Muscle layer of duodenum (tissue), 2 donors: Measurements from ENCODE around the gene STXBP4.

Experiments
- H3K27ac ChIP-seq: one replicate; pipeline ENCODE4 v1.7.0; 2013; ENCODE audit warnings: mild to moderate bottlenecking, low read length
- H3K27me3 ChIP-seq: one replicate; pipeline ENCODE4 v1.7.0; 2013; ENCODE audit warnings: low read depth, mild to moderate bottlenecking, control low read depth, low read length
- H3K36me3 ChIP-seq, 2 donors: one replicate each; pipeline ENCODE4 v1.7.0; 2013; ENCODE audit warnings: low read length in 2 of 2, control low read depth in 1 of 2, mild to moderate bottlenecking in 1 of 2; ENCODE audit not compliant: insufficient read depth in 2 of 2, control insufficient read depth in 1 of 2
- H3K4me1 ChIP-seq, 2 donors: one replicate each; pipeline ENCODE4 v1.7.0; 2013; ENCODE audit warnings: low read length in 2 of 2, mild to moderate bottlenecking in 2 of 2, control low read depth in 1 of 2, moderate library complexity in 1 of 2; ENCODE audit not compliant: insufficient read depth in 2 of 2, control insufficient read depth in 1 of 2
- H3K4me3 ChIP-seq, 2 donors: one replicate each; pipeline ENCODE4 v1.7.0; 2013; ENCODE audit warnings: low read length in 2 of 2, low read depth in 1 of 2, mild to moderate bottlenecking in 1 of 2
- H3K9me3 ChIP-seq, 2 donors: one replicate each; pipeline ENCODE4 v1.7.0; 2013; ENCODE audit warnings: low read length in 2 of 2, control low read depth in 1 of 2, mild to moderate bottlenecking in 1 of 2; ENCODE audit not compliant: control insufficient read depth in 1 of 2
- donor health status: healthy.

The STXBP4 gene

DNA sequence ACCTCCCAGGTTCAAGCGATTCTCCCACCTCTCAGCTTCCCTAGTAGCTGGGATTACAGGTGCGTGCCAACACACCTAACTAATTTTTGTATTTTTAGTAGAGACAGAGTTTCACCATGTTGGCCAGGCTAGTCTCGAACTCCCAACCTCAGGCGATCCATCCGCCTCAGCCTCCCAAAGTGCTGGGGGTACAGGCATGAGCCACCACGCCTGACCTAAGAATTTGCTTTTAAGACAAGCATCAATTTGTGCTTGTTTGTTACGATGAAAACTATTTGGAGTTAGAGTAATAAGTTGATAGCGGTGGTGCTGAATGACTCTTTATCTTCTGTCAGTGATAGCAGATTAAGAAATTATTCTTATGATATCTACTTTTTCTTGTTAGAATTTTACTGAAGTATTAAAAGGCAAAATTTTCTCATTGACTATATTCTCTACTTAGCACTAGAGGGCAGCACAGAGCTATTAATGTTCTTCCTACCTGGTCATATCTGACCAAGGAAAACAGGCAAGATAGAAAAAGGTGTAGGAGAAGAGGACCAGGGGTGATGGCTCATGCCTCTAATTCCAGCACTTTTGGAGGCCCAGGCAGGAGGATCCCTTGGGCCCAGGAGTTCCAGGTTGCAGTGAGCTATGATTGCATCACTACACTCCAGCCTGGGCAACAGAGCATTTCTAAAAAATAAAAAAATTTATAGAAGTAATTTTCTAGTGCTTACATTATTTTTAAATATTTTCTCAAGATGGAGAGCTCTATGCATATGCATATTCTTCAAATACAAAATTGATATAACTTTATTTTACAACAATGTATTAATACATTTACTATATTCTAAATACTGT is 24.5 kb downstream of the STXBP4 start:
- Histone ChIP-seq H3K27ac (no peak overlapping the region), H3K9me3 (no peaks in the 10 kb centered on the region), H3K4me3 (no peak overlapping the region), H3K27me3 (no peaks in the 10 kb centered on the region), H3K4me1 (no peaks in the 10 kb centered on the region), H3K36me3 (peaks cover 0 to 9% of the 10 kb centered on the region in 2 donors)

DNA sequence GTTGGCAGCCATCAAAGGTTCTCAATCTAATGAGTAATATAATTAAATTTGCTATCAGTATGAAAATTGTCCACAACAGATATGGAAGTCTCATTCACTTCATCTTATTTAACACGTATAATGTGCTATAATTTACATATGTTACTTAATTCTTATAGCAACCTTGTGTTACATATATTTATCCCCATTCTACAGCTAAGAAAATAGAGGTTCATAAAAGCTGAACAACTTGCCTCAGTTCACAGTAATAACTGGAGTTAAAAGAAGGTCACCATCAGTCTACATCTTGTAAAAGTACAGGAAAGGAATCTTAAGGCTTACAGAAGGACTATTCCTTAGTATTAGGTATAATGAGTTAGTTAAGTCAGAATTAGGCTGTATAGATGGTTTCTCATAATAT is 27.9 kb downstream of the STXBP4 start:
- H3K27me3 ChIP-seq: no peaks in the 10 kb centered on the region
- H3K4me3 ChIP-seq: no peak overlapping the region
- no peaks in the 10 kb centered on the region for H3K4me1 ChIP-seq
- H3K36me3 ChIP-seq: peaks cover 0 to 18% of the 10 kb centered on the region in 2 donors
- H3K9me3 ChIP-seq: no peaks in the 10 kb centered on the region
- H3K27ac ChIP-seq: no peak overlapping the region

- H3K4me1 ChIP-seq: no peaks in the 10 kb centered on the region
- H3K36me3 ChIP-seq: peaks cover 0 to 8% of the 10 kb centered on the region in 2 donors
- no peak overlapping the region for H3K27ac ChIP-seq
- no peaks in the 10 kb centered on the region for H3K9me3 ChIP-seq
- no peak overlapping the region for H3K4me3 ChIP-seq
- H3K27me3 ChIP-seq: no peaks in the 10 kb centered on the region
Observed at GRCh38 chr17:55002458-55002857, 33.9 kb downstream of the STXBP4 start.

- Histone ChIP-seq H3K4me3 (no peak overlapping the region), H3K27ac (no peak overlapping the region), H3K4me1 (no peaks in the 10 kb centered on the region), H3K36me3 (peaks cover 6 to 18% of the 10 kb centered on the region in 2 donors), H3K9me3 (no peaks in the 10 kb centered on the region), H3K27me3 (no peaks in the 10 kb centered on the region)
Observed at GRCh38 chr17:55004484-55004883, 35.9 kb downstream of the STXBP4 start.

DNA sequence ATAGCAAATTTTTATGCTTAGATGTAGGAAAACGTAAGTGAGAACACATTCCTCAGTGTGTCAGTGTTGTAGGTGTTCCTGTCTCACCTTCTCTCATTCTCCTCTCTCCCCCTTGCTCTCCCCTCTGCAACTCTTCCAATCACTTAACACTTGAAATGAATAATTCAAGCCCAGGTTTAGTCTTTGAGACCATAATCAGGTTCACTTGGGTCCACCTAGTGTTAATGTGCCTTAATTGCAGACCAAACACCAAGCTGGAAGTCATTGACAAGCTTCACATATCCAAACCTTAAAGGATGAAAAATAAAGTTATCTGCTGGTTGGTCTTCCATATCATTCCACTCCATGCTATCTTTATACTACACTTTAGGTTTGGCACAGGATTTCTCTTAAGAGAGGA is 37.0 kb downstream of the STXBP4 start:
- no peaks in the 10 kb centered on the region for H3K9me3 ChIP-seq
- H3K27ac ChIP-seq: no peak overlapping the region
- no peaks in the 10 kb centered on the region for H3K27me3 ChIP-seq
- no peaks in the 10 kb centered on the region for H3K4me1 ChIP-seq
- no peak overlapping the region for H3K4me3 ChIP-seq
- H3K36me3 ChIP-seq: peaks cover 6 to 12% of the 10 kb centered on the region in 2 donors

DNA sequence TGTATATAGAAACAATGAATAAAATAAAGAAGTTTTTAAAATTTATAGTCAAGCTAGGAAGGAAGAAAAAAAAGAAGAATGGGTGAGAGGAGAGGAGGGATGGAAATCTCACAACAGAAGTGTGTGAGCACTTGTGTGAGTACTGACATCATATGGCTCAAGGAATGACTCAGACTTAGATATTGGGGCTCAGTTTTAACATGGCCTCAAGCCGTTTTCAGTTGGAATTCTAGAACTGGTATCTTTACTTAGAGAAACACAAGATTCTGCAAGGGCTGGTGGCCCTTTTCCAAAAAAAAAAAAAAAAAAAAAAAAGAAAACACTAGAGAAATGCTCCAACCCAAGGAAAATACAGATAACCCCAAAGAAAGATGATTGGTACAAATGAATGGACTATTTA is 55.1 kb downstream of the STXBP4 start:
- Histone ChIP-seq H3K4me3 (no peak overlapping the region), H3K27ac (no peak overlapping the region), H3K4me1 (no peaks in the 10 kb centered on the region), H3K9me3 (no peaks in the 10 kb centered on the region), H3K27me3 (no peaks in the 10 kb centered on the region), H3K36me3 (no peaks in the 10 kb centered on the region)

GRCh38 chr17:55037828-55038227 is 69.3 kb downstream of the STXBP4 start:
- no peaks in the 10 kb centered on the region for H3K4me1 ChIP-seq
- H3K36me3 ChIP-seq: peaks cover 0 to under 1% of the 10 kb centered on the region in 2 donors
- H3K9me3 ChIP-seq: no peaks in the 10 kb centered on the region
- no peaks in the 10 kb centered on the region for H3K27me3 ChIP-seq
- no peak overlapping the region for H3K27ac ChIP-seq
- H3K4me3 ChIP-seq: no peak overlapping the region

- Histone ChIP-seq H3K27ac (no peak overlapping the region), H3K36me3 (no peaks in the 10 kb centered on the region), H3K4me1 (no peaks in the 10 kb centered on the region), H3K9me3 (no peaks in the 10 kb centered on the region), H3K4me3 (no peak overlapping the region), H3K27me3 (no peaks in the 10 kb centered on the region)
Observed at GRCh38 chr17:55038291-55038690, 69.7 kb downstream of the STXBP4 start.

DNA sequence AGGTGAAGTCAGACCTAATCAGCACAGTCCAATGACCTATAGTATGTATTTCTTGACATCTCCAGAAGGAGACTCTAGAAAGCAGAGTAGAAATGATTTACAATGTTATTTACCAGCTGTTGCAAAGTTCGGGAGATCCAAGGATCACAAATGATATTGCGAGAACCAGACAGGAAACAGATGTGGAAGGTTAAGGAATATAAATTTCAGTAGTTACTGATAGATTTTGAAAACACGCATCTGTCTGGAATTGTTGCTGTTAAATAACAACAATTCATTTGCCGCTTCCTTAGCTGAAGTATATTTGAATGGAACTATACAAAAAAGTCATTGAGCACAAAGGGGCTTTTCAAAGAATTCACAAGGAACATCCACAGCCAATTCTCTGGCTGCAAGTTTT is 72.0 kb downstream of the STXBP4 start:
- Histone ChIP-seq H3K4me1 (no peaks in the 10 kb centered on the region), H3K9me3 (no peaks in the 10 kb centered on the region), H3K36me3 (no peaks in the 10 kb centered on the region), H3K27ac (no peak overlapping the region), H3K4me3 (no peak overlapping the region), H3K27me3 (no peaks in the 10 kb centered on the region)

DNA sequence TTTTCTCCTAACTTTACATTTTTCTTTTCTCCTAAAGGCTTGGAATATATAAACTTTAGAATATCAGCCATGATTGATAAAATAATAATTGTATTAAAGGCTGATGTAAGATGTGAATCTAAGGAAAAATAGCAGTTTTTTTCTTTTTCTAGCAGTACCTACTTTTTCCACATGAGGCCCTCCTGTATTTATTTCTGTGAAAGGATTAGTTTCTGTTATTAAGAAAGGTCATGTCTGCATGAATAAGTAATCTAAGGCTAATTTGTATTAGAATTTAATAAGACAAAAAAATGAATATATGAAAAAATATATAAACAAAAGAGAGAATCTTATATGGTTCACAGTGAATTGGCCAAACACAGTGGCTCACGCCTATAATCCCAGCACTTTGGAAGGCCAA is 85.3 kb downstream of the STXBP4 start:
- Histone ChIP-seq H3K4me1 (no peaks in the 10 kb centered on the region), H3K27me3 (no peaks in the 10 kb centered on the region), H3K4me3 (no peak overlapping the region), H3K36me3 (no peaks in the 10 kb centered on the region), H3K9me3 (no peaks in the 10 kb centered on the region), H3K27ac (no peak overlapping the region)

- no peaks in the 10 kb centered on the region for H3K27me3 ChIP-seq
- H3K4me3 ChIP-seq: no peak overlapping the region
- H3K27ac ChIP-seq: no peak overlapping the region
- H3K9me3 ChIP-seq: no peaks in the 10 kb centered on the region
- no peaks in the 10 kb centered on the region for H3K4me1 ChIP-seq
- no peaks in the 10 kb centered on the region for H3K36me3 ChIP-seq
Observed at GRCh38 chr17:55054429-55054828, 85.9 kb downstream of the STXBP4 start.

GRCh38 chr17:55056526-55056925 is 88.0 kb downstream of the STXBP4 start:
- Histone ChIP-seq H3K27me3 (no peaks in the 10 kb centered on the region), H3K27ac (no peak overlapping the region), H3K4me3 (no peak overlapping the region), H3K4me1 (no peaks in the 10 kb centered on the region), H3K9me3 (no peaks in the 10 kb centered on the region), H3K36me3 (no peaks in the 10 kb centered on the region)
